Psoas muscle (tissue), 8 donors: Measurements from ENCODE around the gene CT45A3. TPM values are rescaled to one million over a fixed set of nuclear protein-coding genes. Genes with fewer than 3 reads are reported as not detected.
"Not testable (repeated sequence)": the region's sequence is repeated elsewhere in the genome, so short reads cannot be mapped to it uniquely, and the experiment has no call there.

Experiments
- ATAC-seq, 4 donors: fragments of 200-7000 bp; cut with Tn5 transposase; one replicate each; pipeline ENCODE4 v1.9.1; 2020; ENCODE audit warnings: moderate library complexity in 3 of 4, mild to moderate bottlenecking in 2 of 4
- DNase-seq, 2 donors: peaks; one replicate each; pipeline ENCODE4 v3.0.0-alpha.2; 2020
- H3K27ac ChIP-seq: fragments of 200-600 bp; one replicate; pipeline ENCODE4 v1.8.0; 2022
- H3K27me3 ChIP-seq, 3 donors: fragments of 200-600 bp in 1 of 3; one replicate each; pipeline versions ENCODE4 v1.6.1 to v1.8.0; 2013 to 2022; ENCODE audit warnings: low read length in 2 of 3, mild to moderate bottlenecking in 2 of 3, moderate library complexity in 1 of 3; ENCODE audit not compliant: insufficient read depth in 3 of 3
- H3K36me3 ChIP-seq, 2 donors: fragments of 200-600 bp in 1 of 2; one replicate each; pipeline versions ENCODE4 v1.6.1 to v1.8.0; 2013 to 2022; ENCODE audit warnings: low read depth in 1 of 2, mild to moderate bottlenecking in 1 of 2, moderate library complexity in 1 of 2; ENCODE audit not compliant: insufficient read depth in 1 of 2
- H3K4me1 ChIP-seq: fragments of 200-600 bp; one replicate; pipeline ENCODE4 v1.8.0; 2022
- H3K4me3 ChIP-seq: fragments of 200-600 bp; one replicate; pipeline ENCODE4 v1.8.0; 2022; ENCODE audit warnings: mild to moderate bottlenecking
- H3K9me3 ChIP-seq: fragments of 200-600 bp; one replicate; pipeline ENCODE4 v1.8.0; 2022
- WGBS, 3 donors: extraction: QIAGEN DNeasy Blood & Tissue Kit; methylation state at CpG; one replicate each; pipeline versions ENCODE4 v1.1.6 to v1.1.7; 2013; 5-methylcytosine and 5-hydroxymethylcytosine counted together
- intact Hi-C, 2 donors: fragments of 100-400 bp; cut with DNase I; formaldehyde crosslinking; loops; one replicate each; pipeline versions ENCODE4 v1.11.0 to v1.14.2; 2022
- long read RNA-seq, 2 donors: library from polyadenylated mRNA; unstranded; transcript quantifications; one replicate each; pipeline ENCODE4 v2.0.0, GENCODE V29; 2021
- polyA plus RNA-seq, 3 donors: library from polyadenylated mRNA; stranded (reverse); fragments of 200-250 nt; gene quantifications; one replicate each; pipeline ENCODE4 v1.2.3, GENCODE V29; 2013
- total RNA-seq, 4 donors: library from RNA; stranded (reverse); fragmentation: NEBNext Ultra II Directional in 2 of 4; extraction: Animal tissue kit (Norgen Biotek cat#: 25700) in 2 of 4; gene quantifications; one replicate each; pipeline versions ENCODE4 v1.2.1 to v1.2.4, GENCODE V29; 2021 to 2023
- TF ChIP-seq, protein P1 (sequence below): fragments of 200-600 bp; IDR thresholded peaks from one replicate; pipeline ENCODE4 v1.8.0; 2022; ENCODE audit warnings: antibody characterized with exemption
- donor health status: healthy with polysubstance abuse.
- donor health status: DM: no; HTN: no; CAD: no; lungs with moderate emphysema.
- donor health status: Bipolar disorder and iron deficiency.
- donor health status: healthy.
- donor health status: DM: yes; HTN: yes; CAD: no.
- donor health status: DM: no; HTN: no; CAD: no.
- donor health status: DM: no; HTN: no; CAD: no.
- donor health status: DM: yes; HTN: yes; CAD: no.

Gene CT45A3
- total RNA-seq: not detected
- not detected for polyA plus RNA-seq
- long read RNA-seq, donor 1: 0 reads
- long read RNA-seq, donor 2: 0 reads

DNA sequence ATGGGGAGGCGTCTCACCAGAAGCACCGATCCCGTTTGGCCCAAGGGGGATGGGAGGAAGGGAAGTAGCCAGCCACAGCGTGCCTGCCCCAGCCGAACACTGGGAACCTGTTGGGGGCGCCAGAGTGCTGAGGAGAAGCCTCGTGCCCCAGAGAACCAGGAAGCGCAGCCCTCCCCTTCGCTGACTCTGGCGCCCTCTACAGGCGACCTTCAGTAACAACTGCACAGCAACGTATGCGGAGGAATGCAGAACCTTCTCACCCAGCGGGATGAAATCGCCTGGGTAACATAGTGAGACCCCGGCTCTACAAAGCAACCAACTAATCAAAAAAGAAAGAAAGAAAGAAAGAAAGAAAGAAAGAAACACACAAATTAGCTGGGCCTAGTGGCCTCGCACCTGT is at the start of gene CT45A3:
TSS of gene CT45A3 (minus strand) at position 101 of the 400 bp plus-strand sequence. CDS start 3,747 bp downstream, outside the sequence.
- DNase-seq, ATAC-seq, H3K36me3 ChIP-seq, intact Hi-C loops, H3K4me1 ChIP-seq, H3K27ac ChIP-seq, H3K9me3 ChIP-seq, H3K4me3 ChIP-seq, H3K27me3 ChIP-seq: not testable (repeated sequence)
- WGBS, 3 donors: no CpG with 5 or more reads among the region's 17 CpGs

GRCh38 chrX:135802687-135803086 is 34.7 kb upstream of the CT45A3 start, which contains the start of gene CT45A6:
Gene CT45A6 (minus strand): TSS chrX:135802787. CDS start chrX:135798993, 3,794 bp downstream.
- H3K4me1 ChIP-seq, intact Hi-C loops, DNase-seq, ATAC-seq, H3K27ac ChIP-seq, H3K27me3 ChIP-seq, H3K4me3 ChIP-seq, H3K9me3 ChIP-seq, H3K36me3 ChIP-seq: not testable (repeated sequence)
- no CpG with 5 or more reads among the region's 16 CpGs for WGBS, 3 donors

GRCh38 chrX:135785403-135785802 is 17.4 kb upstream of the CT45A3 start, which contains the start of gene CT45A5:
Gene CT45A5 (minus strand): TSS chrX:135785503. CDS start chrX:135781729, 3,774 bp downstream.
- DNase-seq, H3K36me3 ChIP-seq, H3K4me1 ChIP-seq, H3K27ac ChIP-seq, intact Hi-C loops, H3K27me3 ChIP-seq, ATAC-seq, H3K9me3 ChIP-seq, H3K4me3 ChIP-seq: not testable (repeated sequence)
- WGBS, 3 donors: no CpG with 5 or more reads among the region's 16 CpGs

- H3K27ac ChIP-seq, H3K4me3 ChIP-seq, H3K27me3 ChIP-seq, intact Hi-C loops, H3K9me3 ChIP-seq, DNase-seq, ATAC-seq, H3K36me3 ChIP-seq, H3K4me1 ChIP-seq: not testable (repeated sequence)
- 75 to 93% (median 86%) methylated on average over 3 of the region's 4 CpGs for WGBS, 3 donors
Measured at GRCh38 chrX:135744739-135745138, 23.3 kb downstream of the CT45A3 start.

DNA sequence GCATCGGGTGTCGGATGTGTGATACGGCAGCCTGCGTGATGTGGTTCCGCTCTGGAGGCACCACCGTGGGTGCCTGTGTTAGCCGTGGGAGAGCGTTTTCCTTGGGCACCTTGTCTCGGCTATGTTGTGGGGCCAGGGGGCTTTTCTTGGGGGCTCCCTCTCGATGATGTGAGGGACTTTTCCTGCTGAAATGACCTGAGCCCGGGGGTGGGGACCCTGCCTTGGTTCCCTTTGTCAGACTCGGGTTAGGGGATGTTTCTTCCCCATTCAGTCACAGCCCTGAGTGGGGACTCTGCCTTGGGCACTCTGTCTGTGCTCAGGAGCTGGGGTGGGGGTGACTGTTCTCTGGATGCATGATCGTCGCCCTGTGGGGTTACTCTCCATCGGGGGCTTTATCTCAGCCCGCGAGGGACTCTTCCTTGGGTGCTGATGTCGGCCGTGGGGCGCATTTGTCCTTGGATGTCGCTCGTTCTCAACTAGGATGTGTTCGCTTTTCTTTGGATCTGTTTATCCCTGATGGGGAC is 26.7 kb downstream of the CT45A3 start:
- no peak for ATAC-seq
- no peak for DNase-seq
- Histone ChIP-seq H3K4me3 (no peak overlapping the region), H3K4me1 (no peaks in the 10 kb centered on the region), H3K27ac (no peak overlapping the region), H3K9me3 (no peaks in the 10 kb centered on the region), H3K36me3 (no peaks in the 10 kb centered on the region), H3K27me3 (no peaks in the 10 kb centered on the region)
- intact Hi-C loops: no loop called here
- 85 to 92% (median 88%) methylated on average over 20 to 23 of the region's 23 CpGs for WGBS, 3 donors
- TF ChIP-seq, protein P1, sequence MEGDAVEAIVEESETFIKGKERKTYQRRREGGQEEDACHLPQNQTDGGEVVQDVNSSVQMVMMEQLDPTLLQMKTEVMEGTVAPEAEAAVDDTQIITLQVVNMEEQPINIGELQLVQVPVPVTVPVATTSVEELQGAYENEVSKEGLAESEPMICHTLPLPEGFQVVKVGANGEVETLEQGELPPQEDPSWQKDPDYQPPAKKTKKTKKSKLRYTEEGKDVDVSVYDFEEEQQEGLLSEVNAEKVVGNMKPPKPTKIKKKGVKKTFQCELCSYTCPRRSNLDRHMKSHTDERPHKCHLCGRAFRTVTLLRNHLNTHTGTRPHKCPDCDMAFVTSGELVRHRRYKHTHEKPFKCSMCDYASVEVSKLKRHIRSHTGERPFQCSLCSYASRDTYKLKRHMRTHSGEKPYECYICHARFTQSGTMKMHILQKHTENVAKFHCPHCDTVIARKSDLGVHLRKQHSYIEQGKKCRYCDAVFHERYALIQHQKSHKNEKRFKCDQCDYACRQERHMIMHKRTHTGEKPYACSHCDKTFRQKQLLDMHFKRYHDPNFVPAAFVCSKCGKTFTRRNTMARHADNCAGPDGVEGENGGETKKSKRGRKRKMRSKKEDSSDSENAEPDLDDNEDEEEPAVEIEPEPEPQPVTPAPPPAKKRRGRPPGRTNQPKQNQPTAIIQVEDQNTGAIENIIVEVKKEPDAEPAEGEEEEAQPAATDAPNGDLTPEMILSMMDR: no peak

DNA sequence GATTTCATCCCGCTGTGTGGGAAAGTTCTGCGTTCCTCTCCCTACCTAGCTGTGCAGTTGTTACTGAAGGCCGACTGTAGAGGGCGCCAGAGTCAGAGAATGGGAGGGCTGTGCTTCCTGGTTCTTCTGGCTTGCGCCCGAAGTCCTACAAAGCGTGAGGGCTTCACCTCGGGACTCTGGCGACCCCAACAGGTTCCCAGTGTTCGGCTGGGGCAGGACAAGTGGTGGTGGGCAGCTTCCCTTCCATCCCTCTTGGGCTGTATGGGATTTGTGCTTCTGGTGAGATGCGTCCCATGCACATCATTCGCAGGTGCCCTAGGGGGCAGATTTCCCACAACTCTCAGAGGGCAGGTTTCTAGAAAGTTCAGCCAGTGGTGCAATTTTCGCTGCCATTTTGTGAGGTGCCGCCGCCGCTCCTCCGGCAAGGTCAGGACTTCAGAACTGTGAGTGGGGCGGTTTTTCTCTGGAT is 27.3 kb downstream of the CT45A3 start:
- no peaks in the 10 kb centered on the region for H3K4me1 ChIP-seq
- TF ChIP-seq, protein P1: peak; percentile 6
- ATAC-seq (no peak), DNase-seq (no peak)
- intact Hi-C loops: no loop called here
- H3K27me3 ChIP-seq: no peaks in the 10 kb centered on the region
- H3K4me3 ChIP-seq: no peak overlapping the region
- H3K27ac ChIP-seq: no peak overlapping the region
- 58 to 63% (median 62%) methylated on average over 16 to 18 of the region's 18 CpGs for WGBS, 3 donors
- H3K9me3 ChIP-seq: no peaks in the 10 kb centered on the region
- no peaks in the 10 kb centered on the region for H3K36me3 ChIP-seq
